Gastroesophageal sphincter (tissue), 3 donors: ENCODE results near the gene RAX2.

ENCODE experiments used
- CTCF ChIP-seq, 4 experiments: fragments of 200-600 bp in 2 of 4; fragments of 450-650 bp in 2 of 4; sonication (generic) in 1 of 4; IDR thresholded peaks; one replicate each; pipeline ENCODE4 v1.5.1; 2017 to 2019; ENCODE audit warnings: antibody characterized with exemption in 4 of 4, mild to moderate bottlenecking in 2 of 4, moderate library complexity in 2 of 4
- EP300 ChIP-seq: sonication (generic); formaldehyde crosslinking; IDR thresholded peaks from one replicate; pipeline ENCODE4 v1.6.1; 2017; ENCODE audit warnings: antibody characterized with exemption, mild to moderate bottlenecking
- POLR2A ChIP-seq, 2 donors: fragments of 450-650 bp; IDR thresholded peaks; one replicate each; pipeline ENCODE4 v1.6.1; 2017; ENCODE audit warnings: antibody characterized with exemption in 2 of 2, mild to moderate bottlenecking in 2 of 2, moderate library complexity in 1 of 2

- no peak for TF ChIP-seq CTCF (IDR thresholded peaks at IDR 0.05)
- no peak for TF ChIP-seq POLR2A (IDR thresholded peaks at IDR 0.05)
- no peak for TF ChIP-seq EP300
Measured at GRCh38 chr19:3734310-3734600, 37.8 kb downstream of the RAX2 start.
